GM19372 (cell line): ENCODE measurements around the gene TTLL7.

Source experiments
- ATAC-seq: cut with Tn5 transposase; IDR thresholded peaks from one replicate; pipeline ENCODE4 v1.9.1; 2021; ENCODE audit warnings: mild to moderate bottlenecking, low read depth, moderate library complexity; ENCODE audit not compliant: unreplicated experiment

The TTLL7 gene

DNA sequence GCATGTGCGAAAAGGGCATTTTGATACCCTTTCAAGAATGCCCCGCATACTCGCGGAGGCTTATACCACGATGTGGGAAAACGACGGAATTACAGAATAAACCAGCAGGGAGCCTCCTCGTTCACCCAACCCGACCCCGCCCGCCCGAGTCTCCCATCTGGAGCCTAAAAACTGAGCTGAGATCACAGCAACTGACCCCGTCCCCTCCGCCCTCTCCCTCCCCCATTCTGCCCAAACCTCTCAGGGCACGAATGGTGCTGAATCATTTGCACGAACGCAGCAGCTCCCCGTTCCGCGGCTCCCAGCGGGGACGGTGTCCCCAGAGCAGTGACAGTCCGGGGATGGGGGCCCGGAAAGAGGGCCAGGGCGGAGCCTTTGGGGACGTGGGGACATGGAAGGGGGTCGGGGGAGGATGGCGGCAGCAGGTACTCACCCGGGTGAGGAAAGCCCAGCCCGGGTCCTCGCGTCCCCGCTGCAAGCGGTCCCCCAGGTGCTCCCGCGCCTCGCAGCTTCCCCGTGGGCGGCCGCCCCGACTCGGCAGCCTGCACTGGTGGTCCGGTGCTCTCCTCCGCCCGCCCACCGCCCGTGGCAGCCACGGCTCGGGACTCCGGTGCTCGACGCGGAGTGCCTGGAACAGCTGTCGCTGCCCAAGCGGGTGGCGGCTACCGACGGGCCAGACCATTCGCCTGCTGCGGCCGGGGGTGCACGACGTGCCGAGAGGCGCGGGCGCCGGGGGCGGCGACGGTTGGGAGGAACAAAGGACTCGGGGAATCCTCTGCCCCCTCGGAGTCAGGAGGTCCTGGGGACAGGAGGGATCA is at the start of gene TTLL7:
Gene TTLL7 (minus strand): TSS at position 635 of the 818 bp plus-strand sequence. CDS start 46,921 bp downstream, outside the sequence.
- peak; percentile 83 for ATAC-seq

- ATAC-seq: no peak
Measured at GRCh38 chr1:84042461-84042860, 43.5 kb upstream of the TTLL7 start.

- no peak for ATAC-seq
Measured at GRCh38 chr1:84037758-84038611, 39.1 kb upstream of the TTLL7 start.

DNA sequence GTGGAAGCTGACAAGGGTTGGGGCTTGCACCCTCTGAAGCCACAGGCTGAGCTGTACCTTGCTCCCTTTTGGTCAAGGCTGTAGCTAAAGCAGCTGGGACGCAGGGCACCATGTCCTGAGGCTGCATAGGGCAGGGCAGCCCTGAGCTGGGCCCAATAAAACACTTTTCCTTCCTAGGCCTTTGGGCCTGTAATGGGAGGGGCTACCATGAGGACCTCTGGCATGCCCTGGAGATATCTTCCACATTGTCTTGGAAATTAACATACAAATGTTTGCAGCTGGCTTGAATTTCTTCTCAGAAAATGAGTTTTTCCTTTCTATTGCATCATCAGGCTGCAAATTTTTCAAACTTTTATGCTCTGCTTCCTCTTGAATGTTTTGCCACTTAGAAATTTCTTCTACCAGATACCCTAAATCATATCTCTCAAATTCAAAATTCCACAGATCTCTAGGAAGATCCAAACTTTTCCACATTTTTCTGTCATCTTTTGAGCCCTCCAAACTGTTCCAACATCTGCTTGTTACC is 32.9 kb upstream of the TTLL7 start:
- ATAC-seq: no peak

GRCh38 chr1:84027368-84027767 is 28.4 kb upstream of the TTLL7 start:
- no peak for ATAC-seq

- ATAC-seq: no peak
Measured at GRCh38 chr1:84025966-84026365, 27.0 kb upstream of the TTLL7 start.

DNA sequence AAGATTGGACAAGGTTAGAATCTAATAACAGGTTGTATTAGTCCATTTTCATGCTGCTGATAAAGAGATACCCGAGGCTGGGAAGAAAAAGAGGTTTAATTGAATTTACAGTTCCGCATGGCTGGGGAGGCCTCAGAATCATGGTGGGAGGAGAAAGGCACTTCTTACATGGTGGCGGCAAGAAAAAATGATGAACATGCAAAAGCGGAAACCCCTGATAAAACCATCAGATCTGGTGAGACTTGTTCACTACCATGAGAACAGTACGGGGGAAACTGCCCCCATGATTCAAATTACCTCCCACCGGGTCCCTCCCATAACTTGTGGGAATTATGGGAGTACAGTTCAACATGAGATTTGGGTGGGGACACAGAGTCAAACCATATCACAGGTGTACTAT is 22.9 kb upstream of the TTLL7 start:
- ATAC-seq: no peak

DNA sequence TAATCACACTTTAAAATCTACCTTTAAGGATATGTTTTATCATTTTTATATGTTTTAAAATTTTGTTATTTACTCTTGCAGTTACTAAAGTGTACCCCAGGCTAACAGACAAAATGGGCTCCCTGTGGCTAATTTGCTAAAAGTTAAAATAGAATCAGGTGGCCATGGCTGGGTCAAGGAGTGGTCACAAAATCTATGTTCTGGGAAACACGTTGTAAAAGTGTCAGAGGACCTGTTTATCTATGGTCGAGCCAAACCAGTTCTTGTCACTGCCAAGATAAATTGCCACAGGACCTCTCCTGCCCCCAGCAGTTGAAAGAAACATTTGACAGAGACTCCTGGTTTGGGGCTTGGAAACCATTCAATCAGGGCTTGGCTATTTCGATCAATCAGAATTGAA is 21.2 kb upstream of the TTLL7 start:
- ATAC-seq: no peak

DNA sequence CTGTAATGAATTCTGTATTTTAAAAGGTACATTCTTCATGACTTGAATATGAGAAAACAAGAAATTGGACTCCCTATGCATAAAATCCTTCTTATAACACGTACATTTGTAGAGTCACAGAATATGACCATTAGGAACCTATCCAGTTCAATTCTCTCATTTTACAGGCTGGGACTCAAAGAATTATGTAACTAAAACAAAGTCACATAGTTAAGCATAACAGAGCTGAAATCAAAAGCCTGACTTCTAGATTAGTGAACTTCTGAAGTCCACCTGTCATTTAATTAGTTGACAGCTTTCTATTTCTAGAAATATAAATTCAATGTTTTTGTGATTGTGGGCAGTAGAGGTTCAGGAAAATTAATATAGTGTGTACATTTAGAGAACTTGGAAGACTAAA is 20.3 kb upstream of the TTLL7 start:
- ATAC-seq: no peak

DNA sequence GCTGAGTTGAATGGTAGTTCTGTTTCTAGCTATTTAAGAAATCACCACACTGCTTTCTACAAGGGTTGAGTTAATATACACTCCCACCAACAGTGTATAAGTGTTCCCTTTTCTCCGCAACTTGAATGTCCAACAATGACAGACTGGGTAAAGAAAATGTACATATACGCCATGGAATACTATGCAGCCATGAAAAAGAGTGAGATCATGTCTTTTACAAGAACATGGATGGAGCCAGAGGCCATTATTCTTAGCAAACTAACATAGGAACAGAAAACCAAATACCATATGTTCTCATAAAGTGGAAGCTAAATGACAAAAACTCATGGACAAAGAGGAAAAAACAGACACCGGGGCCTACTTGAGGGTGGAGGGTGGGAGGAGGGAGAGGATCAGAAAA is 14.8 kb upstream of the TTLL7 start:
- no peak for ATAC-seq

GRCh38 chr1:84012018-84012417 is 13.1 kb upstream of the TTLL7 start:
- no peak for ATAC-seq

DNA sequence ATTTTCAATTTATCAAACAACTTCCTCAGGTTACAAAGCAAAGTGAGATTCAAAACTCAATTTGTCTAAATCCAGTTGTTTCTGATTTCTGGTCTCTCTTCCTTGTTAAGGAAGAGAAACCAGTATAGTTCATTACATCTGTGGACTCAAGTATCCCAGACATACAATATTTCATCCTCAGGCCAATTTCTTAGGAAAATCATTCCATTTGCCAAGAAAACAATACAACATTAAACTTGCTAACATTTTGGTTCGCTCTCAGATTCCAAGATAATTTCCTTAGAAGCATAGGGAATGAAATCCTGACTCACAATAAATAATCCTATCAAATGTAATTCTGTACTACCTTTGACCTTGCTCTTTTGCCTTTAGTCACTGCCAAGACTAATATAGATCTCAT is 11.2 kb upstream of the TTLL7 start:
- no peak for ATAC-seq

- ATAC-seq: no peak
Measured at GRCh38 chr1:84008631-84009030, 9.7 kb upstream of the TTLL7 start.

- no peak for ATAC-seq
Measured at GRCh38 chr1:84006591-84006990, 7.7 kb upstream of the TTLL7 start.

GRCh38 chr1:84001501-84001900 is 2.6 kb upstream of the TTLL7 start:
- ATAC-seq: no peak

GRCh38 chr1:84000954-84001495 is 2.1 kb upstream of the TTLL7 start:
- ATAC-seq: no peak

DNA sequence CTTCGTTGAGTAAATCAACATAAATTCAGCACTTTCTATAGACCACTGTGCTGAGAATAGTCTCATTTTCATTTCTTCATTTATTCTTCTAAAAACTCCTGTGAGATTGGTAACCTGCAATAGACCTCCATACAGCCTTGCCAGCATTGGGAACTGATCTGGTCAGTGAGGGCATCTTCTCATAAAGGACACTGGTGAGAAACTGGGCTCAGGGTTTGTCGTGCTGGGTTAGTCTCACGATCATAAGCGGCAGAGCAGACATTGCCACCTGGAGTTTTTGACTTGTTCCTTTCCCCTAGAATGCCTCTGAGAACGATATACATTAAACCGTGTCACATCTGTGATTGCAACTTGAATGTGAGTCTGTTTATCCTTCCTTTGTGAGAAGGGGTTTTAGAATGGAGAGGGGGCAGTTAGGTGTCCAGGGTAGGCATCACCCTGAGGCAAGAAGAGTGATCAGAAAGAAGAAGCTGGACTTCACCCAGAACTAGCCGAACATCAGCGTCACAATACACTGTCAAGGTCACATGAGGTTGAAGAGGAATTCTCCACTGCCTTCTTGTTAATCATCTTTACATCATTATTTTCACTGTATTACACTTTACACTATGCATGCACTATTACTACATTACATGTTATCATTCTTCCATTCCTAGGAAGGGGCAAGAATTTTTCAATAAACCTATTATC is 1.4 kb upstream of the TTLL7 start:
- no peak for ATAC-seq

DNA sequence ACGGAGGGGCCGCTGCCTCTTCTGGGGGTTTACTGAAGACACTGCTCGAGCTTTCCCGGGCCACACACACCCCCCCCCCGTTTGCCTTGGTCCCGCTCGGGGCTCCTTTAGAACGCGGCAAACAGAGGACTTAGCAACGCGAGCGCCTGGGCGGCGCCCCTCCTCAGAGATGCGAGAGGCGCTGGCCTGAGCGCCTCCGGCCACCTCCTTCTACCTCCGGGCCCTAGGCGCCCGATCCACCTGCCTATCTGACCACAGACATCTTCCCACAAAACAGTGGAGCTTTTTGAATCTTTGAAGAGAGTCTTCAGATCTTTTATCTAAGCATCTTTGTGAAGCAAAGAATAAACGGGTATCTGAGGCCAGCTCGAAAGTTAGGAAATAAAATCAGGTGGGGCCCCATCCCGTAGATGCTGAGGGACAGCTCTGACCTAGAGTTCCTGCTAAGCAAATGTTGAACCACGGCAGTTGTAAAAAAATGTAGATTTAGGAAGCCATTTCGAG is 436 bp upstream of the TTLL7 start:
- ATAC-seq: peak; percentile 76

GRCh38 chr1:83998205-83998497 is 781 bp downstream of the TTLL7 start:
- no peak for ATAC-seq

DNA sequence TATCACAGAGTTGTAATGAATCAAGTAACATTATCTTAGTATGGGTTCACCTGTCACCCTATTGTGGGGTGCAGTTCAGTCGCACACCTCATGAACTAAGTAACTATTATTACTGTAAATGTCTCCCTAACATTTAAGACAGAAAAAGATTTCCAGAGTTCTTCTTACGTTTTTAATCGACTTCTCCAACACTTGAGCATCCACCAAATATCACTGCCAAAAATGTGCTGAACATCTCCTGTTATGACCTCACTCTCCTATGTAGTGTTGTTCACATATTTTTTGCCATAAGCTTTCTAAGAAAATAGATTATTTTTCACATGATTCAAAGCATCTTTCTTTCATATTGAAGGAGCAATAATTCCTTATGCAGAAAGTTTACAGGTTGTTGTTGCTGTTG is 1.3 kb downstream of the TTLL7 start:
- no peak for ATAC-seq

- ATAC-seq: no peak
Measured at GRCh38 chr1:83996621-83997020, 2.3 kb downstream of the TTLL7 start.
